Measurements from ENCODE around the gene TEKT2. TPM values are rescaled to one million over a fixed set of nuclear protein-coding genes. Genes with fewer than 3 reads are reported as not detected.

TEKT2 gene
- total RNA-seq, 6 experiments from 2014 or later, result not detected

DNA sequence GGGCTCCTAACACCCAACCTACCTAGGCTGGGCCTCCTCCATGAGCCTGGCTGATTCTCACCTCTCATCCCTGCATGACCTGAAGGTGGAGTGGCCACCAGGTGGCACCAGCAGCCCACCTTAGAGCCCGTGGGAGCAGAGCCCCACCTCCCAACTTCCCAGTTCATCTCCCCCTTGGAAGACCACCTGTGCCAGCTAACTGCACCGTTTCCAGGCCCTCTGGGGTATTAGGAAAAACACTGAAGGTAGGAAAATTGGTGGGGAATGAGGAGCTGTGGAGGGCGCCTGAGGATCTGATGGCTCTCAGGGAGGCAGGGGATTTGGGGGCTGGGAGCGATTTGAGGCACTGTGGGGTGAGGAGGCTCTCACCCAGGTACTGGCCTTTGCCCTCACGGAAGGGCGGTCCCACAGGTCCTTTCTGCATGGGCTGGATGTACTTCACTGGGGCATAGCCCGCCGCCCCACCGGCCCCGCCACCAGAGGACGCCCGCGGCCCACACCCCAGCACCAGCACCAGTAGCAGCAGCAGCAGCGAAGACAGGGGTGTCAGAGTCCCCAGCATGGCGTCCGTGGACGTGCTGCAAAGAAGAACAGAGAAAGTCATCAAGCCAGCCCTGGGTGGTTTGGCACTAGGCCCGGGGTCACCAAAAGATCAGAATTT, 15.9 kb downstream of the TEKT2 start:
- H3K27ac Mint-ChIP-seq, result peak overlapping the region; percentile 58
- peaks cover 24% of the 10 kb centered on the region for H3K4me1 Mint-ChIP-seq (ENCODE audit: low read depth)
- H3K9me3 Mint-ChIP-seq, result no peaks in the 10 kb centered on the region
- DNase-seq, result peak; percentile 58
- H3K36me3 Mint-ChIP-seq (ENCODE audit: low read depth), result no peaks in the 10 kb centered on the region
- peak overlapping the region; percentile 26 for H3K4me3 Mint-ChIP-seq
- peak; percentile 95 for TF ChIP-seq CTCF (IDR thresholded peaks at IDR 0.05)
- no peaks in the 10 kb centered on the region; the same call in 1 of the 2 replicates for H3K27me3 Mint-ChIP-seq (ENCODE audit: insufficient read depth)

DNA sequence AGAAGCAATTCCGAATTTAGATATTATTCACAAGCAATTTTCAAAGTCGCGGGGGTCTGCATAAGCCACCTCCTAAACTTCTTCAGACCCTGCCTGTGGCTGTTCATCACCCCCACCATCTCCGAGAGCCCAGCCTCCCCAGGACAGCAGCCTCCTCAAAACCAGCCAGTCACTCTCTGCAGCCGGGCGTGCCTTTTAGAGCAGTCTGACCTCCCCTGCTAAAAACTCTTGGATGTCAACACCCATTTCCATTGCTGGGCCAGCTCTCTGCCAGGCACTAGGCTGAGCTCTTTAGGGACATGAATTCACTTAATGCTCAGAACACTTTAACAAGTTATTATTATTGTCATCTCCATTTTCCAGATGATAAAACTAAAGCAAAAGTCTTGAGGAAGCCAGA, 16.5 kb downstream of the TEKT2 start:
- H3K4me1 Mint-ChIP-seq (ENCODE audit: low read depth), result peaks cover 24% of the 10 kb centered on the region

DNA sequence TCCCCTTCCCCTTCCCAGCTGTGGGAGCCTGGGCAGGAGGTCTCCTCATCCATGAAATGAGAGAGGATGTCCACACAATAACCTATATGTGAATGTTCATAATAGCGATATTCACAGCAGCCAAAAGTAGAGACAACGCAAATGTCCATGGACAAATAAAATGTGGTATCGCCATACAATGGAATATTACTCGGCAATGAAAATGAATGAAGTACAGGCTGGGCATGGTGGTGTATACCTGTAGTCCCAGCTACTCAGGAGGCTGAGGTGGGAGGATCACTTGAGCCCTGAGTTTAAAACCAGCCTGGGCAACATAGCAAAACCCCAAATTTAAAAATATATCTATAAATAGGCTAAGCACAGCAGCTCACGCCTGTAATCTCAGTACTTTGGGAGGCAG, 17.7 kb downstream of the TEKT2 start:
- Mint-ChIP-seq H3K4me3 (no peak overlapping the region), H3K36me3 (ENCODE audit: low read depth) (no peaks in the 10 kb centered on the region), H3K4me1 (ENCODE audit: low read depth) (peaks cover 16% of the 10 kb centered on the region), H3K27me3 (ENCODE audit: insufficient read depth) (no peaks in the 10 kb centered on the region; the same call in 1 of the 2 replicates), H3K27ac (no peak overlapping the region), H3K9me3 (no peaks in the 10 kb centered on the region)
- DNase-seq, result no peak
- no peak for TF ChIP-seq CTCF (IDR thresholded peaks at IDR 0.05)

More for the DNA sequence above, 16.5 kb downstream of the TEKT2 start:
- peak overlapping the region; percentile 58 for H3K27ac Mint-ChIP-seq
- no peaks in the 10 kb centered on the region for H3K9me3 Mint-ChIP-seq
- H3K27me3 Mint-ChIP-seq (ENCODE audit: insufficient read depth), result no peaks in the 10 kb centered on the region; the same call in 1 of the 2 replicates
- peak overlapping the region; percentile 26; the same call in 1 of the 2 replicates for H3K4me3 Mint-ChIP-seq
- no peak for TF ChIP-seq CTCF (IDR thresholded peaks at IDR 0.05)
- H3K36me3 Mint-ChIP-seq (ENCODE audit: low read depth), result no peaks in the 10 kb centered on the region
- DNase-seq, result no peak

DNA sequence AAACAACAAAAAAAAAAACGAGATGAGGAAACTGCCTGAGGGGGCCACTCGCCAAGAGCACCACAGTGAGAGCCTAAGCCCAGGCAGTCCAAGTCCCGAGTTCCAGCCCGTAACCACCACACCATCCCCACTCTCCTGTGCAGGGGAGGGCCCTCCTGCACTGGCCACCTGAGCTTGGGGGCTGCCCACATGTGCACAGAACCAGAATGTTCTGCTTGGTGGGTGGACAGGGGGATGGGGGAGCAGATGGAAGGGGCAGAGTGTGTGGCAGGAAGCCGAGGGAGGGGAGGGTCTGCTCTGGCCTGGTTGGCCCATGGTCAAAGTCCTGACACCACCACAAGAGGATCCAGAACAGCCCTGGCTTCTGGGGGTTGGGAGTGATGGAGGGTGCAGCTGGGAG, 22.4 kb downstream of the TEKT2 start:
- DNase-seq, result no peak
- H3K36me3 Mint-ChIP-seq (ENCODE audit: low read depth), result no peaks in the 10 kb centered on the region
- TF ChIP-seq CTCF (IDR thresholded peaks at IDR 0.05), result no peak
- H3K27ac Mint-ChIP-seq, result no peak overlapping the region
- H3K9me3 Mint-ChIP-seq, result no peaks in the 10 kb centered on the region
- H3K27me3 Mint-ChIP-seq (ENCODE audit: insufficient read depth), result no peaks in the 10 kb centered on the region; the same call in 1 of the 2 replicates
- H3K4me3 Mint-ChIP-seq, result no peak overlapping the region
- H3K4me1 Mint-ChIP-seq (ENCODE audit: low read depth), result peaks cover 32% of the 10 kb centered on the region

GRCh38 chr1:36107394-36107793, 23.5 kb downstream of the TEKT2 start:
- H3K9me3 Mint-ChIP-seq, result no peaks in the 10 kb centered on the region
- no peaks in the 10 kb centered on the region for H3K36me3 Mint-ChIP-seq (ENCODE audit: low read depth)
- no peak for DNase-seq
- TF ChIP-seq CTCF (IDR thresholded peaks at IDR 0.05), result no peak
- peaks cover 40% of the 10 kb centered on the region for H3K4me1 Mint-ChIP-seq (ENCODE audit: low read depth)
- H3K4me3 Mint-ChIP-seq, result no peak overlapping the region
- H3K27ac Mint-ChIP-seq, result no peak overlapping the region
- H3K27me3 Mint-ChIP-seq (ENCODE audit: insufficient read depth), result no peaks in the 10 kb centered on the region; the same call in 1 of the 2 replicates

Data from HFFc6 (cell line).